Stomach (tissue), 4 donors: Measurements from ENCODE around the gene PIK3CB.

ENCODE experiments used
- CTCF ChIP-seq, 7 experiments: fragments of 450-650 bp in 4 of 7; fragments of 200-600 bp in 3 of 7; sonication (generic) in 3 of 7; IDR thresholded peaks; one replicate each; pipeline ENCODE4 v1.5.1; 2016 to 2019; ENCODE audit warnings: antibody characterized with exemption in 7 of 7, control low read depth in 2 of 7, mild to moderate bottlenecking in 1 of 7
- EP300 ChIP-seq: sonication (generic); formaldehyde crosslinking; IDR thresholded peaks from one replicate; pipeline ENCODE4 v1.6.1; 2017; ENCODE audit warnings: antibody characterized with exemption
- POLR2A ChIP-seq, 4 donors: fragments of 450-650 bp; IDR thresholded peaks; one replicate each; pipeline ENCODE4 v1.6.1; 2016; ENCODE audit warnings: antibody characterized with exemption in 4 of 4, control low read depth in 2 of 4, mild to moderate bottlenecking in 1 of 4, moderate library complexity in 1 of 4
- POLR2AphosphoS5 ChIP-seq, 3 donors: sonication (generic); formaldehyde crosslinking; IDR thresholded peaks; one replicate each; pipeline ENCODE4 v1.6.1; 2016; ENCODE audit warnings: antibody characterized with exemption in 3 of 3

- TF ChIP-seq POLR2A (IDR thresholded peaks at IDR 0.05) = no peak
- no peak for TF ChIP-seq CTCF (IDR thresholded peaks at IDR 0.05)
- no peak for TF ChIP-seq POLR2AphosphoS5 (IDR thresholded peaks at IDR 0.05)
- no peak for TF ChIP-seq EP300
These were observed 155.8 kb downstream of the PIK3CB start for GRCh38 chr3:138678874-138679392.
